Esophagus squamous epithelium (tissue), 5 donors: ENCODE data around the gene CDT1. TPM values are rescaled to one million over a fixed set of nuclear protein-coding genes. Genes with fewer than 3 reads are reported as not detected.

Experiments used
- DNase-seq: peaks from one replicate; lab custom pipeline; 2025; lab: John Stamatoyannopoulos, UW
- H3K27ac ChIP-seq, 4 donors: fragments of 200-600 bp; sonication (generic); one replicate each; pipeline ENCODE4 v1.5.1; 2016 to 2019; ENCODE audit warnings: mild to moderate bottlenecking in 1 of 4
- H3K27me3 ChIP-seq, 4 donors: fragments of 200-600 bp; sonication (generic); 1 replicate in 3 of 4; 2 replicates in 1 of 4; pipeline versions ENCODE4 v1.5.1 to v1.6.0; 2017 to 2021; ENCODE audit warnings: antibody characterized with exemption in 1 of 4
- H3K36me3 ChIP-seq, 3 donors: fragments of 200-600 bp; sonication (generic); one replicate each; pipeline ENCODE4 v1.5.1; 2016 to 2019
- H3K4me1 ChIP-seq, 3 donors: fragments of 200-600 bp; sonication (generic); one replicate each; pipeline ENCODE4 v1.5.1; 2017 to 2019
- H3K4me3 ChIP-seq, 4 donors: fragments of 200-600 bp; sonication (generic); 1 replicate in 3 of 4; 2 replicates in 1 of 4; pipeline ENCODE4 v1.5.1; 2016 to 2019; ENCODE audit warnings: mild to moderate bottlenecking in 2 of 4, moderate library complexity in 1 of 4
- H3K9me3 ChIP-seq, 3 donors: fragments of 200-600 bp; sonication (generic); one replicate each; pipeline ENCODE4 v1.5.1; 2016 to 2019
- CTCF ChIP-seq, 6 experiments: fragments of 450-650 bp in 4 of 6; fragments of 200-600 bp in 2 of 6; sonication (generic) in 2 of 6; IDR thresholded peaks; one replicate each; pipeline ENCODE4 v1.5.1; 2016 to 2019; ENCODE audit warnings: antibody characterized with exemption in 6 of 6, mild to moderate bottlenecking in 4 of 6, moderate library complexity in 4 of 6
- POLR2A ChIP-seq, 4 donors: fragments of 450-650 bp; IDR thresholded peaks; one replicate each; pipeline ENCODE4 v1.6.1; 2017; ENCODE audit warnings: antibody characterized with exemption in 4 of 4, mild to moderate bottlenecking in 4 of 4, moderate library complexity in 3 of 4
- WGBS, 2 donors: methylation state at CpG; one replicate each; pipeline ENCODE4 v1.1.5; 2018; 5-methylcytosine and 5-hydroxymethylcytosine counted together
- intact Hi-C: fragments of 100-400 bp; cut with DNase I; formaldehyde crosslinking; loops from one replicate; pipeline ENCODE4 v1.15.0; 2022
- total RNA-seq, 4 donors: library from RNA; depleted of rRNA; stranded (reverse); fragments of >200 nt; gene quantifications; one replicate each; pipeline ENCODE4 v1.1.0, GENCODE V29; 2016
- donor health status: DM: yes; HTN: yes; CAD: no.

CDT1 gene
- total RNA-seq, 4 donors from 2014 or later, result 7.7 to 20.7 (median 11.2) TPM

DNA sequence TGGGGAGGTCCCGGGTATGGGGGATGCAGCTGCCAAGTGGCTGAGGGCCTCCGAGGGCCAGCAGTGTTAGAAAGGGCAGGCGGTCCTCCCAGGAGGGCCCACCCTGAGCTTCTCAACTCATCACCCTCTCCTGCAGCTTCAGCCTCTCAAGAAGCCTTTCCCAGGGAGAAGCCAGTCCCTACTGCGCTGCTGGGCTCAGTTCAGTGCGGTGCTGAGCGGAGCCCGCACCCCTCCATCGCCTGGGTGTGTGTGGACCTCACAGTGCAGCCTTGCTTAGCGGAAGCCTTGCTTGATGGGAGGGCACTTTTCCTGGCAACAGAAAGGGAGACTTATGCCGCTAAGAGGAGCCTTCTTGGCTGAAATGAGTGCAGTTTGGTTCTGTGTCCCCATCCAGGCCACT is 11.6 kb downstream of the CDT1 start:
- Histone ChIP-seq H3K4me3 (no peak overlapping the region), H3K36me3 (peaks cover 0 to 2% (median 0%) of the 10 kb centered on the region in 3 donors), H3K4me1 (peaks cover 25 to 52% (median 34%) of the 10 kb centered on the region in 3 donors), H3K27ac (no peak overlapping the region), H3K9me3 (no peaks in the 10 kb centered on the region), H3K27me3 (no peaks in the 10 kb centered on the region)
- intact Hi-C loops, result loop anchor here (10.0 kb wide), 1 partner anchor 350 kb away; no protein-coding TSS in a partner anchor
- TF ChIP-seq CTCF (IDR thresholded peaks at IDR 0.05) (no peak), POLR2A (IDR thresholded peaks at IDR 0.05) (no peak)
- WGBS, 2 donors, result 87 to 90% methylated on average over 2 to 5 of the region's 10 CpGs
- no peak for DNase-seq

DNA sequence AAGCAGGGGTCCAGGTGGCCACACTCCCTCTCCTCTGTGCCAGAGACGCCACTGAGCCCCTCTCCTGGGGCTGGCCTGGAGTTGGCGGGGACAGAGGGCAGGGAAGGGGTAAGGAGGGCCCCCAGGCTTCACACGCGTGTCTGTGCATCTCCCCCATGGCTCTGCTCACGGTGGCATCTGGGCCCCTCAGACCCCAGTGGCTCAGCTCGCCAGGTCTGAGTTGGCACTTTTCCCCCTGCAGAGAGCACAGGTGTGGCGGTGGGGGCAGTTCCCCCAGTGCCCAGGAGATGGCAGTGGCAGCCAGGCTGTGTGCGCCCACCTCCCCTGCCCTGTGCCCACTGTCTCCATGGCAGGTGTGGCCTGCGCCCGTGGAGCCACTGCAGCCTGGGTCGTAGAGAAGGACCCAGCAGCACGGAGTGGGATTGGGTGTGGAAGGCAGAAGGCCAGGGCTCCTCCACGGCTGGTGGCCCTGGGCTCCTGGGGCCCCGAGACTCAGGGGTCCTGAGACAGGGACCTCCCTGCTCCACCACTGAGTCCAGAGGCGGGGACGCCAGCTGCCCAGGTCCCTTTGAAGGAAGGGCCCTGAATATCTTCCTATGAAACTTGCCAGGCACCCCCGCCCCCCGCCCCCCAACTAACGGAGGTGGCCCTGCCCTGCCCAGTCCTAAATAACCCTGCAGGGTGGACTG is 12.5 kb downstream of the CDT1 start:
- no peaks in the 10 kb centered on the region for H3K9me3 ChIP-seq
- no peaks in the 10 kb centered on the region for H3K27me3 ChIP-seq
- peaks cover 0 to 10% (median 0%) of the 10 kb centered on the region in 3 donors for H3K36me3 ChIP-seq
- TF ChIP-seq POLR2A (IDR thresholded peaks at IDR 0.05), result no peak
- peak; percentile 59 to 90 (median 72) for TF ChIP-seq CTCF (IDR thresholded peaks at IDR 0.05)
- no peak overlapping the region for H3K27ac ChIP-seq
- WGBS, 2 donors, result no CpG with 5 or more reads among the region's 19 CpGs
- no peak overlapping the region for H3K4me3 ChIP-seq
- no peak for DNase-seq
- peaks cover 17 to 44% (median 25%) of the 10 kb centered on the region in 3 donors for H3K4me1 ChIP-seq
- intact Hi-C loops, result loop anchor here (10.0 kb wide), 1 partner anchor 349 kb away; no protein-coding TSS in a partner anchor

DNA sequence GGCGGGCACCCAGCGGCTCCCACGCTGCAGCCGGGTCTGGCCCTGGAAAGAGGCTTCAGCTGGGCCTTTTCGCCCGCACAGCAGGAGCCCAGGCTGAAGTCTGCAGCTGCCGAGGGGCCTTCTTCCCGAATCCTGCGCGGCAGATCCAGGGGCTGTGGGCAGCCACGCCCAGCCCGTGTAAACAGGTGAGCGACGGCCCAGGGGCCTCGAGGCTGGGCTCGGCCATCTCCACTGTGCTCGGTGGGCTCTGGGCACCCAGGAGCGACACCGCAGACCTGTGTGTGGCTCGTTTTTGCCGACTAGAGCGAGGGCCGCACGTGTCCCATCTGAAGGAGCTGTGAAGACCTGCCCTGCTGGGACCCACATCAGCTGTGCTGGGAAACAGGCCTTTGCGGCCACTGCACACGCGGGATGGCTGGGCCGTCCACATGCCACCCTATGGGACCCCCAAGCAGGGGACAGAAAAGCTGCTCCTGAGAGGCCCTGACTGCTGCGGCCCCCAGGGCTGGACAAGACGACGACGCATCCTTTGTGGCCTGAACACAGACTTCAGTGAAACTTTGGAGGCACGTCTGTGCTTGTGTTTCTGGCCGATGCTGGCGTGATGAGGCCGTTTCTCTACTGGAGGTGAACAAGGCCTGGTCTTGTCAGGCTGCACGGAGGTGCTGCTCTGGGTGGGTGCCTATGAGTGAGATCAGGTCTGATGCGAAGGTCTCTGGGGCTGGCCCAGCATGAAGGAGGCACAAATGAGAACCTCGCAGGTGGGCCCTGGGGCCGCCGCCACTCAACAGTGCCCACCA is 13.3 kb downstream of the CDT1 start:
- intact Hi-C loops, result loop anchor here (10.0 kb wide), 1 partner anchor 348 kb away; no protein-coding TSS in a partner anchor
- TF ChIP-seq CTCF (IDR thresholded peaks at IDR 0.05) (no peak), POLR2A (IDR thresholded peaks at IDR 0.05) (no peak)
- peaks cover 16 to 38% (median 20%) of the 10 kb centered on the region in 3 donors for H3K4me1 ChIP-seq
- H3K4me3 ChIP-seq, result no peak overlapping the region
- H3K27ac ChIP-seq, result no peak overlapping the region
- H3K36me3 ChIP-seq, result peaks cover 0 to 19% (median 5%) of the 10 kb centered on the region in 3 donors
- WGBS, 2 donors, result 86% methylated on average over 4 of the region's 41 CpGs; no CpG with 5 or more reads in 1 of the 2 donors
- no peak for DNase-seq
- no peaks in the 10 kb centered on the region for H3K27me3 ChIP-seq
- no peaks in the 10 kb centered on the region for H3K9me3 ChIP-seq

GRCh38 chr16:88817785-88818574 is 14.4 kb downstream of the CDT1 start:
- Histone ChIP-seq H3K36me3 (peaks cover 6 to 29% (median 11%) of the 10 kb centered on the region in 3 donors), H3K4me1 (peaks cover 9 to 27% (median 10%) of the 10 kb centered on the region in 3 donors), H3K27me3 (no peaks in the 10 kb centered on the region), H3K27ac (no peak overlapping the region), H3K9me3 (no peaks in the 10 kb centered on the region), H3K4me3 (no peak overlapping the region)
- 49% methylated on average over 4 of the region's 40 CpGs; no CpG with 5 or more reads in 1 of the 2 donors for WGBS, 2 donors
- intact Hi-C loops, result loop anchor here (10.0 kb wide), 1 partner anchor 347 kb away; no protein-coding TSS in a partner anchor
- no peak for TF ChIP-seq CTCF (IDR thresholded peaks at IDR 0.05)
- TF ChIP-seq POLR2A (IDR thresholded peaks at IDR 0.05), result no peak
- DNase-seq, result no peak
